Neuron (in vitro differentiated cells): ENCODE results near the gene DGKQ.

Source experiments
- H2AFZ ChIP-seq: one replicate; pipeline ENCODE4 v1.6.1; 2013; ENCODE audit warnings: low read depth, mild to moderate bottlenecking, inconsistent platforms, low read length, moderate library complexity
- H3K27me3 ChIP-seq: one replicate; pipeline ENCODE4 v1.6.1; 2013; ENCODE audit warnings: low read length; ENCODE audit not compliant: insufficient read depth
- H3K36me3 ChIP-seq: one replicate; pipeline ENCODE4 v1.6.1; 2013; ENCODE audit warnings: low read length; ENCODE audit not compliant: insufficient read depth
- H3K4me1 ChIP-seq: one replicate; pipeline ENCODE4 v1.6.1; 2013; ENCODE audit warnings: low read length; ENCODE audit not compliant: insufficient read depth
- H3K4me3 ChIP-seq: 2 replicates; pipeline ENCODE4 v1.5.1; 2013; ENCODE audit warnings: mild to moderate bottlenecking, low read length, moderate library complexity
- H3K9me3 ChIP-seq: one replicate; pipeline ENCODE4 v1.6.1; 2013; ENCODE audit warnings: low read length

The DGKQ gene

DNA sequence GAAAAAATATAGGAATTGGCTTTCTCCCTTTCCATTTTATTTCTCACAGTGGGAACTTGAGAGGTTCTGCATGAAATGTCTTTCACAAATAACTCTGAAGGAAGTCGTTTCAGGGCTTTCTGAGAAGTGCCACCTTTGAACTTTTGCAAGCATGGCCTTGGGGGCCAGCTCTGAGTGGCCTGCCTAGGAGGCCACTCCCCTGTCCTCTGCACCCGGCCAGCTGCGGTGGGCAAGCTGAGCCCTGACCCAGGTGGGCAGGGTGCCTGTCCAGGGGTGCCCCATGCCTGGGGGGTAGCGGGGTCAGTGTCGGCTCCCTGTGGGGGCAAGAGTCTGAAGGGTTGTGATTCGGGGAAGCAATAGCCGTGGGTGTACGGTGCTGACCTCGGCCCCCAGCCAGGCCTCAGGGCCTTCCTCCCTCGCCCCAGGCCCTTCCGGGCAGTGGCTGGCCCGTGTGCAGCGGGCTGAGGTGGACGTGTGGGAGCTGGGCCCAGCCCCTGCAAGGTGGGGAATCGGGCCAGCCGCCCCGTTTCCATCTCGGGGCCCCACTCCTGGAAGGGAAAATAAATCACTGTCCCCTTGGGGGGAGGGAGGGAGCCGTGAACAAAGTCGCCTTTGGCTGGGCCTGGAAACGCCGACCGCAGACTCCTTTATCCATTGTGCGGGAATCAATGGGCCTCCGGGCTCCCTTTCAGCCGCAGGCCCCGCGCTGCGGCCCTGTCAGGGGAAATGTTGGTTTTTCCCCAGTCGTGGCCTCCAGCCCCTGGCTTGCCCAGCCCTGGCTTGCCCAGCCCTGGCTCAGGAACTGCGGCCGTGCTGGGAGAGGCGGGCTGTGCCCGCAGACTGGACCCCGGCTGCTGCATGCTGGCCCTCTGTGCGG, 41.2 kb upstream of the DGKQ start:
- Histone ChIP-seq H2AFZ (peak overlapping the region; percentile 15), H3K27me3 (peaks cover 10% of the 10 kb centered on the region), H3K4me1 (peaks cover 55% of the 10 kb centered on the region), H3K36me3 (peaks cover 11% of the 10 kb centered on the region), H3K9me3 (no peaks in the 10 kb centered on the region), H3K4me3 (peak overlapping the region; percentile 7)

GRCh38 chr4:1013225-1014073, 40.1 kb upstream of the DGKQ start:
- Histone ChIP-seq H3K36me3 (peaks cover 11% of the 10 kb centered on the region), H2AFZ (no peak overlapping the region), H3K9me3 (no peaks in the 10 kb centered on the region), H3K4me1 (peaks cover 52% of the 10 kb centered on the region), H3K4me3 (no peak overlapping the region), H3K27me3 (peaks cover 19% of the 10 kb centered on the region)

DNA sequence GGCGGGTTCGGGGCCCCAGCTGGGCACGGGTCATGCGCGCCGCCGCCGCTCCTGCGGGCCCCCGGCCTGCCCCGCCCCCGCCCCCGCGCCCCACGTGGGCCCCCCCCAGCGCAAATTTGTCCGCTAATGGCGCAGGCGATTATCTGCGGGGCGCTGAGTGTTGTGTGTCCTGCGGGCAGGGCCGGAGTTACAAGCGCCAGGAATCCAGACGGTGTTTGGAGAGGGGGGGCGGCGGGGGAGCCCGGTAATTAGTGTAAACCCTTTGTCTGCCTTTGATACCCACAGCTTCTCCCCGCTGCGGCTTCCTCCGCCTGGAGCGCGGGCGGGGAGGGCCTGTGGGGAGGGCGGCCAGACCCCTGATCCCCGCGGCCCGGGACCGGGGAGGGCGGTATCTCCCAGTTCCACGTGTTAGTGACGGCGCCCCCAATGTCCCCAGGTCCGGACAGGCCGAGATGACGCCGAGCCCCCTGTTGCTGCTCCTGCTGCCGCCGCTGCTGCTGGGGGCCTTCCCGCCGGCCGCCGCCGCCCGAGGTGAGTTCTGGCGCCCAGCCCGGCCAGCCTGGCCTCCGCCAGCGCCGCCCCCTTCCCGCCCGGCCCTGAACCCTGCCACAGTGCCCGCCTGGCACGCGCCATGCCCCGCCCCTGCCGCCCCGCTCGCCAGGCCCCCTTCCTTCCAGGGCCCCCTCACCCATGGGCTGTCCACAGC, 38.8 kb upstream of the DGKQ start:
- Histone ChIP-seq H3K4me1 (peaks cover 43% of the 10 kb centered on the region), H3K27me3 (peaks cover 31% of the 10 kb centered on the region), H3K36me3 (peaks cover 11% of the 10 kb centered on the region), H3K9me3 (no peaks in the 10 kb centered on the region), H2AFZ (no peak overlapping the region), H3K4me3 (peak overlapping the region; percentile 49)

- peaks cover 34% of the 10 kb centered on the region for H3K27me3 ChIP-seq
Observed at GRCh38 chr4:1011666-1012033, 38.3 kb upstream of the DGKQ start.

DNA sequence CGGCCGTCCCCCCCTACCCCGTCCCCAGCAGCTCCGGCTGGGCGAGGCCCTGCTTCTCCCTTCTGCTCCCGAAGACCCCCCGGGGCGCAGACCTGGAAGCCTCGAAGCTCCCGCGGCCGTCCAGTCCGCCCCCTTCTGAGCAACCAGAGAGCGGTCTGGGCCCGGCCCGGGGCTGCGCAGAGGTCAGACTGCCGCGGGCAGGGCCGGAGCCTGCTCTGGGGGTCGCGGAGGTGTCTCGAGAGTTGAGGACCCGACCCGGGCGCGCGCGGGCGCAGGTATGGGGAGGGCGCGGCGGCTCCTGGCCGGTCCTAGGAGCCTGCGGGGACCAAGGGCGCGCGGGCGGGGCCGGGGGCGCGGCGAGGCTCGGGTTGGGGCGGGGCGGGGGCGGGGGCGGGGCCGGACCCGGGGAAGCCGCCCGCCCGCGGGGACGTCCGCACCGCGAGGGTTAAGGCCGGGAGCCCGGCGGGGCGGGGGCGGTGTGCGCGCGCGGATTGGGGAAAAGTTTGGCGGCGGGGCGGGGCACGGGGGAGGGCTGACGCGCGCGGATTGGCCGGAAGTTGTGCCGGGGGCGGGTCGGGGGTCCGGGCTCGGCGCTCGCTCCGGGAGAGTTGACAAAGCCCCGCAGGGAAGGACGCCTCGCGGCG, 37.8 kb upstream of the DGKQ start, which contains the start of gene FGFRL1:
FGFRL1 (plus strand) TSS at position 605 of the 644 bp plus-strand sequence. CDS start 860 bp downstream, outside the sequence.
- Histone ChIP-seq H3K27me3 (peaks cover 38% of the 10 kb centered on the region), H2AFZ (no peak within 1 kb of the TSS), H3K9me3 (peaks cover 2% of the 10 kb centered on the region), H3K4me3 (peak within 1 kb of the TSS; percentile 49), H3K4me1 (peaks cover 43% of the 10 kb centered on the region), H3K36me3 (peaks cover 11% of the 10 kb centered on the region)

More at GRCh38 chr4:1011666-1012033, 38.3 kb upstream of the DGKQ start:
- peaks cover 2% of the 10 kb centered on the region for H3K9me3 ChIP-seq
- peaks cover 43% of the 10 kb centered on the region for H3K4me1 ChIP-seq
- H2AFZ ChIP-seq = no peak overlapping the region
- H3K4me3 ChIP-seq = no peak overlapping the region
- peaks cover 11% of the 10 kb centered on the region for H3K36me3 ChIP-seq

- H3K4me1 ChIP-seq = peaks cover 37% of the 10 kb centered on the region
- peaks cover 4% of the 10 kb centered on the region for H3K9me3 ChIP-seq
- H3K27me3 ChIP-seq = peaks cover 39% of the 10 kb centered on the region
- no peak overlapping the region for H2AFZ ChIP-seq
- peaks cover 11% of the 10 kb centered on the region for H3K36me3 ChIP-seq
- peak overlapping the region; percentile 29 for H3K4me3 ChIP-seq
Observed at GRCh38 chr4:1010395-1011021, 37.1 kb upstream of the DGKQ start.

GRCh38 chr4:1009542-1010394, 36.4 kb upstream of the DGKQ start:
- peaks cover 7% of the 10 kb centered on the region for H3K9me3 ChIP-seq

GRCh38 chr4:1008840-1009541, 35.6 kb upstream of the DGKQ start:
- peaks cover 22% of the 10 kb centered on the region for H3K4me1 ChIP-seq
- peak overlapping the region; percentile 40 for H3K4me3 ChIP-seq
- H2AFZ ChIP-seq = peak overlapping the region; percentile 21
- H3K27me3 ChIP-seq = peaks cover 55% of the 10 kb centered on the region
- H3K36me3 ChIP-seq = peaks cover 11% of the 10 kb centered on the region
- H3K9me3 ChIP-seq = peaks cover 9% of the 10 kb centered on the region

More at GRCh38 chr4:1009542-1010394, 36.4 kb upstream of the DGKQ start:
- Histone ChIP-seq H3K27me3 (peaks cover 47% of the 10 kb centered on the region), H2AFZ (peak overlapping the region; percentile 21), H3K4me3 (peak overlapping the region; percentile 40), H3K36me3 (peaks cover 11% of the 10 kb centered on the region), H3K4me1 (peaks cover 30% of the 10 kb centered on the region)

GRCh38 chr4:1006856-1007255, 33.5 kb upstream of the DGKQ start:
- Histone ChIP-seq H2AFZ (no peak overlapping the region), H3K4me3 (no peak overlapping the region), H3K27me3 (peaks cover 75% of the 10 kb centered on the region), H3K9me3 (peaks cover 12% of the 10 kb centered on the region), H3K4me1 (peaks cover 15% of the 10 kb centered on the region), H3K36me3 (no peaks in the 10 kb centered on the region)

DNA sequence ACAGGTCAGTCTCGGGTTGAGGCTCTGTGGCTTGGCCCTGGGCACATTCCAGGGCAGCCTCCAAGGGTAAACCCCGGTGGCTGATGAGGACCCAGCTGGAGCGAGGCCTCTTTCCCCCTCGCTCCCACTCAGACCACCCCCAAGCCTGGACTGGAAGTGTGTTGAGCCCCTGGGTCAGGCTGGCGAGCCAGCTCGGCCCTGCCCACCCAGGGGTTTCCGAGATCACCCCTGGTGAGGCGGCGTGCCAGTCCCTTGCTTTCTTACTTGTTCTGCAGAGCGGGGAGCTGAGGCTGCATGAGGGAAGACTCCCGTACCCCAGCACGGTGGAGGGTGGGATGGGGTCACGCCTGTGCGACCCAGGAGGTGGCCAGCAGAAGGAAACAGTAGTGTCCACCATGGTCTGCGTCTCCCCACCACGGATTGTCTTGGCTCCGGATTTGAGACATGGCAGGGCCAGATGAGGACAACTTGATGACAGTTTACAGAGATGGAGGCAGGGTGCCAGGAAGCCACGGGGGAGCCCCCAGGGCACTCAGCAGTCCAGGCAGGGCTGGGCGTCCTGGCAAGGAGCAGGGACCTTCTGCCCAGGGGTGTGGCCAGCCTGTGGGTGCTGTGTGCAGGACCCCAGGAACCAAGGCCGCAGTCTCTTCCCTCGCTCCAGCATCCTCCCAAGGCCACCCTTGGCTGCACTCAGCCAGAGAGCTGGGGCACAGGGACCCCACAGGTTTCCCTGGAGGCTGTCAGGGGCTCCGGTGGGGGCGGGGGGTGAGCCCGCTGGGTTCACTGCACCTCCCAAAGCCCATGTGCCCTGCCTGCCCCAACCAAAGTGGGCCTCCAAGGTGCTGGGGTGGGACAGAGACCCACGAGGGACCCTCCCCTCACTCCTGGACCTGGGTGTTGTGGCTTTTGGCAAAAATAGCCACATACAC, 31.5 kb upstream of the DGKQ start:
- H3K36me3 ChIP-seq = no peaks in the 10 kb centered on the region
- no peak overlapping the region for H3K4me3 ChIP-seq
- no peak overlapping the region for H2AFZ ChIP-seq
- H3K4me1 ChIP-seq = peaks cover 9% of the 10 kb centered on the region
- peaks cover 22% of the 10 kb centered on the region for H3K9me3 ChIP-seq
- H3K27me3 ChIP-seq = peaks cover 84% of the 10 kb centered on the region
